ENCODE data around the gene ANAPC2.

ANAPC2 gene

GRCh38 chr9:137160716-137161557, 27.4 kb downstream of the ANAPC2 start:
- no peak for DNase-seq

GRCh38 chr9:137160054-137160425, 28.3 kb downstream of the ANAPC2 start:
- no peak for DNase-seq

GRCh38 chr9:137159105-137160053, 29.0 kb downstream of the ANAPC2 start:
- DNase-seq = no peak

- no peak for DNase-seq
Measured at GRCh38 chr9:137158625-137159024, 29.7 kb downstream of the ANAPC2 start.

- DNase-seq = no peak
Measured at GRCh38 chr9:137157618-137158415, 30.5 kb downstream of the ANAPC2 start.

- DNase-seq = no peak
Measured at GRCh38 chr9:137156567-137157375, 31.6 kb downstream of the ANAPC2 start.

- no peak for DNase-seq
Measured at GRCh38 chr9:137152844-137153405, 35.4 kb downstream of the ANAPC2 start.

- no peak for DNase-seq
Measured at GRCh38 chr9:137150617-137151457, 37.5 kb downstream of the ANAPC2 start.

GRCh38 chr9:137149942-137150616, 38.3 kb downstream of the ANAPC2 start:
- no peak for DNase-seq

GRCh38 chr9:137149363-137149762, 39.0 kb downstream of the ANAPC2 start:
- no peak for DNase-seq

- DNase-seq = peak; percentile 12
Measured at GRCh38 chr9:137148661-137149060, 39.7 kb downstream of the ANAPC2 start.

GRCh38 chr9:137148242-137148641, 40.1 kb downstream of the ANAPC2 start:
- DNase-seq = no peak

GRCh38 chr9:137147793-137148160, 40.6 kb downstream of the ANAPC2 start:
- peak; percentile 12 for DNase-seq

- DNase-seq = peak; percentile 25
Measured at GRCh38 chr9:137147091-137147792, 41.1 kb downstream of the ANAPC2 start.

- peak; percentile 12 for DNase-seq
Measured at GRCh38 chr9:137146527-137146918, 41.8 kb downstream of the ANAPC2 start.

GRCh38 chr9:137145731-137146526, 42.4 kb downstream of the ANAPC2 start:
- DNase-seq = peak; percentile 10

GRCh38 chr9:137143459-137143858, 44.9 kb downstream of the ANAPC2 start:
- no peak for DNase-seq
